IMR-90 (cell line): ENCODE data around the gene GPR135.

Experiments used
- FOS ChIP-seq: fragments of 150-350 bp; IDR thresholded peaks from 2 replicates; pipeline ENCODE4 v1.6.1; 2016; ENCODE audit warnings: low read depth, low read length
- MAZ ChIP-seq: IDR thresholded peaks from 2 replicates; pipeline ENCODE4 v1.6.1; 2012; ENCODE audit warnings: low read depth, mild to moderate bottlenecking, low read length, improper control_type of control experiment, moderate library complexity, borderline replicate concordance
- NFE2L2 ChIP-seq: fragments of 150-350 bp; IDR thresholded peaks from 2 replicates; pipeline ENCODE4 v1.6.1; 2016; ENCODE audit warnings: low read depth, mild to moderate bottlenecking, low read length
- POLR2A ChIP-seq: IDR thresholded peaks from 2 replicates; pipeline ENCODE4 v1.6.1; 2012; ENCODE audit warnings: mild to moderate bottlenecking, low read depth, low read length
- TF ChIP-seq, protein P1 (sequence below): conservative IDR thresholded peaks from 2 replicates; pipeline ENCODE4 v1.5.1; 2012; ENCODE audit warnings: mild to moderate bottlenecking, low read depth, low read length, improper control_type of control experiment
- TF ChIP-seq, protein P2 (sequence below): fragments of 150-350 bp; IDR thresholded peaks from 2 replicates; pipeline ENCODE4 v1.6.1; 2017; ENCODE audit warnings: mild to moderate bottlenecking, antibody characterized with exemption, low read length, low read depth

DNA sequence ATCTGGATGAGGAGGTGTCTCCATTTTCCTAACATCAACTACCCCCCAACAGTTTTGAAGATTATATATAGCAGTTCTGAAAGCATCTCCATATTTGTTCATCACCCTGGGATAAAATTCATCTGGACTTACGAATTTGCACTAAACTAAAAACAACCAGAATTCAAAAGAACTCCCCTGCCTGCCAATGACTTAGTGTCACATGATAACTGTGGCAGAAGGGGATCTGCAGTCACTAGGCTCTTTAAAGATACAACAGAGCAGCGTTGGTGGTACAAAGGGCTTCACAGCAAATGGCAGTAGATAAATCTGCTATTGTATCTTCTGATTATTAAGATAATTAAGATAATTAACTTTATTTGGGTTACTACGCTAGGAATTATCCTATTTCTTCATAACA is 30.1 kb downstream of the GPR135 start:
- TF ChIP-seq, protein P1, sequence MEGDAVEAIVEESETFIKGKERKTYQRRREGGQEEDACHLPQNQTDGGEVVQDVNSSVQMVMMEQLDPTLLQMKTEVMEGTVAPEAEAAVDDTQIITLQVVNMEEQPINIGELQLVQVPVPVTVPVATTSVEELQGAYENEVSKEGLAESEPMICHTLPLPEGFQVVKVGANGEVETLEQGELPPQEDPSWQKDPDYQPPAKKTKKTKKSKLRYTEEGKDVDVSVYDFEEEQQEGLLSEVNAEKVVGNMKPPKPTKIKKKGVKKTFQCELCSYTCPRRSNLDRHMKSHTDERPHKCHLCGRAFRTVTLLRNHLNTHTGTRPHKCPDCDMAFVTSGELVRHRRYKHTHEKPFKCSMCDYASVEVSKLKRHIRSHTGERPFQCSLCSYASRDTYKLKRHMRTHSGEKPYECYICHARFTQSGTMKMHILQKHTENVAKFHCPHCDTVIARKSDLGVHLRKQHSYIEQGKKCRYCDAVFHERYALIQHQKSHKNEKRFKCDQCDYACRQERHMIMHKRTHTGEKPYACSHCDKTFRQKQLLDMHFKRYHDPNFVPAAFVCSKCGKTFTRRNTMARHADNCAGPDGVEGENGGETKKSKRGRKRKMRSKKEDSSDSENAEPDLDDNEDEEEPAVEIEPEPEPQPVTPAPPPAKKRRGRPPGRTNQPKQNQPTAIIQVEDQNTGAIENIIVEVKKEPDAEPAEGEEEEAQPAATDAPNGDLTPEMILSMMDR: no peak
- TF ChIP-seq POLR2A (no peak), MAZ (no peak), NFE2L2 (no peak), FOS (no peak)
- TF ChIP-seq, protein P2, sequence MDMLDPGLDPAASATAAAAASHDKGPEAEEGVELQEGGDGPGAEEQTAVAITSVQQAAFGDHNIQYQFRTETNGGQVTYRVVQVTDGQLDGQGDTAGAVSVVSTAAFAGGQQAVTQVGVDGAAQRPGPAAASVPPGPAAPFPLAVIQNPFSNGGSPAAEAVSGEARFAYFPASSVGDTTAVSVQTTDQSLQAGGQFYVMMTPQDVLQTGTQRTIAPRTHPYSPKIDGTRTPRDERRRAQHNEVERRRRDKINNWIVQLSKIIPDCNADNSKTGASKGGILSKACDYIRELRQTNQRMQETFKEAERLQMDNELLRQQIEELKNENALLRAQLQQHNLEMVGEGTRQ: no peak
